NB4 (cell line): ENCODE measurements around the gene EWSR1.

Experiments
- CTCF ChIP-seq: IDR thresholded peaks from one replicate; pipeline ENCODE4 v1.5.1; 2012; ENCODE audit warnings: low read depth, low read length
- POLR2A ChIP-seq: IDR thresholded peaks from 2 replicates; pipeline ENCODE4 v1.6.1; 2011; ENCODE audit warnings: mild to moderate bottlenecking; ENCODE audit not compliant: insufficient read length; ENCODE audit errors: extremely low read depth
- TF ChIP-seq, protein P1 (sequence below): IDR thresholded peaks from 2 replicates; pipeline ENCODE4 v1.6.1; 2011; ENCODE audit warnings: low read depth, low read length

DNA sequence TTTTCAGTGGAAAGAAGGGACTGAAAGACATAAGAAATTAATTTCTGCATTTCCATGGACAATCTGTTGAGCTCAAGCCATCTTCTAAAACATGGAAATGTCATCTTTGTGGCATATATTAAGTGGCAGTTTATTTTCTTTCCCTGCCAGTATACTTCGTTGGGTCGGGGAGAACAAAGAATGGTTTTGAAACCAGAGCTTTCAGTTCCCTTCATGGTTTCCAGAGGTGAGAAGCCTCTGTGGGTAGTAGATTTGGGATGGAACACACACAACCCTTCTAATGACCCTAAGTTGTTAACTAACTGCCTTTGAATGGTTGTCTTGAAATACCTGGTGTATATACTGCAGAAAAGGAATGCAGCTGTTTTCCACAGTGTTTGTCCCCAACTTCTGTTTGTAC lies 20.8 kb downstream of the EWSR1 start:
- TF ChIP-seq POLR2A (no peak), CTCF (no peak)
- TF ChIP-seq, protein P1, sequence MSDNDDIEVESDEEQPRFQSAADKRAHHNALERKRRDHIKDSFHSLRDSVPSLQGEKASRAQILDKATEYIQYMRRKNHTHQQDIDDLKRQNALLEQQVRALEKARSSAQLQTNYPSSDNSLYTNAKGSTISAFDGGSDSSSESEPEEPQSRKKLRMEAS, result no peak
